DMS 273 (cell line): ENCODE measurements around the gene IL19.
"Not testable (repeated sequence)": the region's sequence is repeated elsewhere in the genome, so short reads cannot be mapped to it uniquely, and the experiment has no call there.

Experiments
- DNase-seq: peaks from one replicate; lab custom pipeline; 2025; ENCODE audit not compliant: unreplicated experiment; lab: John Stamatoyannopoulos, UW

IL19 gene

DNA sequence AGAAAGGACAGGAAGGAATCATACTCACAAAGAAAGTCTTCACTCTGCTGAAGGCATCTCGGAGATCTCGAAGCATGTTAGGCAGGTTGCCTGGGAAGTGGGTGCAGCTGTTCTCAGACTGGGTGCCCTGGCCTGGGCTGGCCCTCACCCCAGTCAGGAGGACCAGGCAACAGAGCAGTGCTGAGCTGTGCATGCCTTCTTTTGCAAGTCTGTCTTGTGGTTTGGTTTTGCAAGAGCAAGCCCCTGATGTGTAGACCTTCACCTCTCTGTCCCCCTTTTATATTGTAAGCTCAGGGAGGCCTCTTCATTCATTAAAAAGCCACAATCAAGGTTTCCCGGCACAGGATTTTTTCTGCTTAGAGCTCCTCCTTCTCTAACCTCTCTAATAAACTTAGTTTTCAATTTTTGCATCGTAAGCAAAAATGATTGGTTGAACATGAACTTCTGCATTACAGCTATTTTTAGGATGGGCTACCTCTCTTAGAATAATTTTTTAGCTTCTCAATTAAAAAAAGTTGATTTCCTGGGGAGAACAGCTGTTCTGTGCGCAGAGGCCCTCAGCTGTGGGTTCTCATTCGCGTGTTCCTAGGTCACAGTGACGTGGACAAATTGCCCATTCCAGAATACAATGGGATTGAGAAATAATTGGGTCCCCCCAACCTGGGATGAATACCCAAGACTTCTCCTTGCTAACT is 1.8 kb downstream of the IL19 start, which contains the start of gene IL10:
IL10 (minus strand) TSS at position 252 of the 695 bp plus-strand sequence; CDS start at position 193, 59 bp downstream.
- DNase-seq = no peak

DNA sequence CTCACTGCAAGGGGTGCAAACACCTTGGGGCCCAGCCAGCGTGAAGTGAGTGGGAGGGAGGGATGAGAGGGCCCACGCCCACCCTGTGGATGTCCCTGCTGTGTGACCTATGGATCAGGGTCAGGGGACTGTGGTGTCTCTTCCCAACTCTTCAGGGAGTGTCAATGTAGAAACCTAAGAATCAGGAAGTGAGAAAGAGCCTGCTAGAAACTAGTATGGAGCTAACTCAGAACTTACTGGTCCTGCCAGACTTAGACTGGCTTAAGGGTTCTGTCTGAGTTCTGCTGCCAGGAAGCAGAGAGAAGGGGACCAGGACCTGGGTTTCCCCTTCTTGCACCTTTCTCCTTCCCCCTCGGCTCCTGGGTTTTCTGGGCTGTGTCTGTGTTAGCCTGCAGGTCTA is 3.5 kb downstream of the IL19 start:
- DNase-seq = no peak

DNA sequence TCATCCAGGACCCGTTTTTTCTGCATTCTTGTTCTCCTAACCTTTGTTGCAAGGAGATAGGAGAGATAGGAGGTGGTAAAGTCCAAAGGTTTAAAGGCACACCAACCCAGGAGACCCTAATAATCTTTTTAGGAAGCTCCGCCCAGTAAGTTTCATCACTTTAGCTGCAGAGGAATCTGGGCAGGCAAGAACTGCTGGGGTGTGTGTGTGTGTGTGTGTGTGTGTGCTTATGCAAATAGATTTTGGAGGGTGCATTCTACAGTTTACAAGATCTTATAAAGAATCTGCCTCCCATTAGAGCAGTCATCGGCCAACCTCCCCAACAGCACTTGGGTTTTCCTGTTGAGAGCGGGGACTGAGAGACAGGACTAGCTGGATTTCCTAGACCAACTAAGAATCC is 5.7 kb downstream of the IL19 start:
- DNase-seq = no peak

DNA sequence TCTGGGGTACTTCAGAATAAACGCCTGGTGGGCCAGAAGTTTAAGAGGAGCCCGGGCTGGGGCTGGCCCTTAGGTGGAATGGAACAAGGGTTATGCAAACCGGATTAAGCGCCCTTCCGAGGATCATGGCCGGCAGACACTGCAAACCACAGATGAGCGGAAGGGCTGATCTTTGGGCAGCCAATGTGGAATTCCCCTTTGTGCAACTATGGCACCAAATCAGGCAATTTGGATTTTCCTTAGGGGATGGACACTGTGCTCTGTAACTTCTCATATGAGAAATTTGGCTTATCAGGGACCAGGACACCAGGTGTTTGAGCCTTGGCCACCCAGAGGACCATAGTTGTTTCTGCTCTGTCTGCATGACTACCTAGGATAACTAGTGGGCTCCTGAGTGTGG is 7.5 kb downstream of the IL19 start:
- DNase-seq = no peak

DNA sequence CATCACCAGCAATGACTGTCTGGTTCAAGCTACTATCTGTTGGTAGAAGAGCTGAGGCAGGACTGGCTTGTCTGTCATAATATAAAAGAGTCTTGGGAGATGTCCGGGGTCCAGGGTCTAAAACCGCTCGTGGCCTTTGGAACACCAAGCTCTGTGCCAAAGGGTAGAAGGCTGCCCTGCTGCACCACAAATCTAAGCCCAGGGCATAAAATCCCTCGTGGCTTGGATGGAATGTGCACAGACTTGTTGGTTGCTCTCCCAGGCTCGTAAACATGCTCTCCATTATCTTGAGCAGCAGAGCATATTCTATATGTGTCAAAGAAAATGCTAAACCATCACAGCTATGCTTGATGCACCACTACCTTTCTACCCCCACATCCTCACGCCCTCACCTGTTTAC is 8.3 kb downstream of the IL19 start:
- DNase-seq = not testable (repeated sequence)

DNA sequence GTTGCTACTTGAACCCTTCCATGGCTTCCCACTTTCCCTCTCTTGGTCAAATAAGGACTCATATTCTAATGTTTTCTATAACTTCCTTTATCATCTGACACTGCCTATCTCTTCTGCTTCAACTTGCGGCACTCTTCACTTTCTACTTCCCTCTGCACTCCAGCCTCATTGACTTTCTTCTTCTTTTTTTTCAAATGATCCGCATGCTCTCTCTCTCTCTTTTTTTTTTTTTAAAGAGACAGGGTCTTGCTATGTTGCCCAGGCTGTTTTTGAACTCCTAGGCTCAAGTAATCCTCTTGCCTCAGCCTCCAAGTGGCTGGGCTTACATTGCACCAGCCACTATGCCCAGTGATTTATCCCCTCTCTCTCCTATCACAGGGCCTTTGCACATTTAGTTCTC is 9.1 kb downstream of the IL19 start:
- DNase-seq = no peak

DNA sequence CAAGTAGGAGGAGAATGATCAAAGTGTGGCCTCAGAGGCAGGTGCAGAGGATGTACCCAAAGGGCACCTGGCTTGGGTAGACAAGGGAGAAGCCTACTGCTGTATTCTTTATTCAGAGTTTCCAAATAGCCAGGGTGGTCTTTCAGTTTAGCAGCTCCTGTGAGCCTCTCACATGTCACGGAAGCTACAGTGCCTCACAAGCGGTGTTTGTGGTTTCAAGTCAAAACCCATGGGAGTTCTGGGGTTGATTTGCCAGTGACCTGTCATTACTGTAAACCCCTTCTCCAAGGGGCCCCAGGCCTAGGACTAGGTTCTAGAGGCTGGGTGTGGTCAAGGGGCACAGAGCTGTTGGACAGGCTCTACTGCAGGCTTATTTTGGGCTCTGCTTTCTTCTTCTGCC is 11.9 kb downstream of the IL19 start:
- no peak for DNase-seq

DNA sequence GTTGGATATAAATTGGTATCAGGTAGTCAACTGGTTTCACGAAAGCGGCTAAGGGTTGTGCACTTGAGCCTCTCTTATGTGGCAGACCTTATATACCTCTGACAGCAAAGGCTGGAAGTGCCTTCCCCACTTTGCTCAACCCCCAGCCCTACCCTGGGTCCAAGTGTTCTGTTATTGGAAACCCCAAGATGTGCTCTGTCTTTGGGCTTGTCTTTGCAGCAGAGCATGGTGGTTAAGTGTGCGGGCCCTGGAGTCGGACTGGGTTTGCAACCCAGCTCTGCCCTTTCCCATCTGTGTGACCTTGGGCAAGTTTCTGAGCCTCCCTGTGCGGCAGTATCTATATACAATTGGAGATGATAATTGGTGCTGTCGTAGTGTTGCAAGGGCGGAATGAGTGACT is 12.9 kb downstream of the IL19 start:
- DNase-seq = no peak

DNA sequence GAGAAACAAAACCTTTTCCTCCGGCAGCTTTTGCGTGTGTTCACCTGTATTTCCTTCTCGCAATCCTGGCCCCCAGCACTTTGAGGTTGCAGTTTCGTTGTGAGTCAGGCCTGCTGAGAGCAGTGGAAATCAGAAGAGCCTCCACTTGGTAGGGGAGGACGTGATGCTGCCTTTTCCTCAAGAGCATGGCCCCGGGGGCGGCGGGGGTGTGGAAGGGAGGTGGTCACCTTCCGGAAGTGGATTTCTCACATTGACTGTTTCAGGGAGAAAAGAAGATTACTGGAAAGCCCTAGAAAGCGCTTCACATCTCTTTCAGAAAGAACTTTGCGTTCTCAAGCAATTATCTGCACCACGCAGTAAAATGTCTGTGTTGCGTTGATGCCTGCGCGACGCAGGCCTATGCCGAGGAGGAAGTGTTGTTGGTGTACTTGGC is 13.9 kb downstream of the IL19 start:
- no peak for DNase-seq

DNA sequence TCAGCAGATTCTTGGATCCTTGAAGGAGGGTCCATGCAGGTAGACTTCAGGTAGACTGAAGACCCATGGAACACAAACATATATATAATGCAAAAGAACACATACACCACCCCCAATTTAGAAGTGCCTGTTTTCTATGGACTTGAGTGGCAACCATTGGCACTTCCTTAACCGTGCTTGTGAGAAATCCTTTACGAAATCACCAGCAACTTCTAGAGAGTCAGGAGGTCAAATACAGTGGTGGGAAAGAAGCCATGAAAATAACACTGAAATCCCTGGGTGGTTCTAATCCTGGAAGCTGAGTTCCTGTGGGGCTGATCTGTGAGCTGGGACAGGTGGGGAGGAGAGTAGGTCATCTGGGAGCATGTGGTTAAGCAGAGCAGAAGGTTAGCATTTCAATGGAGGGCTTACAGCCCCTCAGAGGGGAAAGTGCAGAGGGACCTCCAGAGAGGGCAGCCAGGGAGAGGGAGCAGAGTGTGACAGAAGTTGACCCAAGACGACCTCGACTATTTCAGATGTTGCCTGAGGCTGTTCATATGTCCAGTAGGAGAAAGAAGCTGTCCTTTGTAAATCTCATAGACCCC is 14.7 kb downstream of the IL19 start:
- no peak for DNase-seq

DNA sequence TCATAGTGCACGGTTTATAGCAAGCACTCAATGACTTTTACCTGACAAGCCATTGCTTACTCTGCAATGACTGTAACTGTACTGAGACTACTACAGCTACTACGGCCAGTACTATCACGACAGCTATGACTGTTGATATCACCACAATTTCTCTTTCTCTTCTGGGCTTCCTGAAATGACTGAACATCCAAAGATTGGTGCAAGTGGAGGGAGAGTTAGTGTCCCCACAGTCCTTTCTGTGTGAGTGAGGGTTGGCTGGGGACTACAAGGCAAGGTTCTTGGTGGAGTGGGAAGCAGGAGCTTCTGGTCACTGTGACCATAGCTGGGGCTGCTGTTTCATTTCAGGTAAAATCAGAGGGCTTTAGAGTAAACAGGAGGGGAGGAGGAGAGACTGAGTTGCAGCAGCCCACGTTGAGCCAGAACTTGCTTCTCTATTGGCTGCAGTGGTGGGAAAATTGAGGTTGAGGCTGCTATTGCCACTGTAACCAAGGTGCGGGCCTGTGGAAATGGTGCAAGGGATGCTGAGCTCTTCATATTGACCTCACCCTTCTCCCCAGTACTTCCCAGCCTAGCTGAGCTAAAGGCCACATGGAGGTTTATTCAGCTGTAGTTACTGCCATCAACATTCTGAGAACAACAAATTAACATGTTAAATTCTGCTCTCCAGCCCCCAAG is 15.8 kb downstream of the IL19 start:
- no peak for DNase-seq

DNA sequence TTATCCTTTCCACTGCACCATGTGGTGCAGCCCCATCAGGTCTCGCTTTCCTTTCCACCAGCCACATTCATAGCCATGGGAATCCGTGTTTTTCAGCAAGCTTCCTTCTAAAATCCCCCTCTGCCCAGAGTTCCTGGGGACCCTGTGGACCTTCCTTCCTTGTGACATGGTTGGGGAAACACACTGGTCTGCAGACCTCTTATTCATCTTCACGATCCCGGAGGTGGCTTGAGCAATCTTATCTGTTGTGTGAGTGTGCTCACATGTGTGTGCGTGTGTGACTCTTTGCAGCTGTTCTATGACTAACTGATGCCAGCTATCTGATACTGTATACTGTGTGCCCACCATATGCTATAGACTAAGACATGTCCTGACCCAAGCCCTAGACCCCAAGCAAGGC is 17.3 kb downstream of the IL19 start:
- no peak for DNase-seq

DNA sequence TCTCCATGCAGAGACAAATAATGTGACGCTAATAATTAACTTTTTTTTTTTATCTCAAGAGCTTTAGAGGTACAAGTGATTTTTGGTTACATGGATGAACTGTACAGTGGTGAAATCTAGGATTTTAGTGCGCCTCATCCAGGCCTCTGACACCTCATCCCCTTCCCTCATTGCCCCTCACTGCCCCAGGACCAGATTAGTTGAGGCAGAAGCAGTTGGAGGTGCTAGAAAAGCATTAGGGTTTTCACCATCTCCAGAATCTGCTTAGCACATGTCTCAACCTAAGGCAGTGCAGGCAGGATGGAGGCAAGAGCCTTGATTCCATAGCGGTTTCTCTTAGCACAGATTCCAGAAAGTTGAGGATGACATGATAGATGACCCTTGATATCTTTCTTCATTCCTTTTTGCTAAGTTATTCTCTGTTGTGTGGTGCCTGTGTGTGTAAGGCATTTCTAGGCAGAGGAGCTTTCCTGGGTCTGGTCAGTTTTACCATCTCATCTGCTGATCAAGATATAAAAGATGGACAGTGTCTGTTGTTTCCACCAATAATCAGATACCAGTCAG is 18.0 kb downstream of the IL19 start:
- DNase-seq = no peak

DNA sequence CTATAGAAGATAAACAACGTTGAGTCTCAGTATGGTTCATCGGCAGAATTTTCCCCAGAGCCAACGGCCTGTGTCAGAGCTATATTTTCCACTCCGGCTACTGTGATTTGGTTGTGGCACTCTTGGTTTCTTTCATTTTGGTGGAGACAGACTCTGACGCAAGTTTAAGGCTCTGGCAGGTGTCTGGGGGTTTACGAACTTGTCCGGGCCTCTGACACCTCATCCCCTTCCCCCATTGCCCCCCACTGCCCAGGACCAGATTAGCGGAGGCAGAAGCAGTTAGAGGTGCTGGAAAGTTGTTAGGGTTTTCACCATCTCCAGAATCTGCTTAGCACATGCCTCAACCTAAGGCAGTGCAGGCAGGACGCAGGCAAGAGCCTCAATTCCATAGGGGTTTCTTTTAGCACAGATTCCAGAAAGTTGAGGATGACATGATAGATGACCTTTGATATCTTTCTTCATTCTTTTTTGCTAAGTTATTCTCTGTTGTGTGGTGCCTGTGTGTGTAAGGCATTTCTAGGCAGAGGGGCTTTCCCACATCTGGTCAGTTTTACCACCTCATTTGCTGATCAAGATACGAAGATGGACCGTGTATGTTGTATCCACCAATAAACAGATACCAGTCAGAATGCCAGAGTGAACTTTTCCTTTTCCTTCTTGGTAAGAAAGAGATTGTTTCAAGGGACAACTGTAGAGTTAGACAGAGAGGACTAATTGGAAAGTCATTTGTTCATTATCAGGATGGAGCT is 20.1 kb downstream of the IL19 start:
- no peak for DNase-seq

DNA sequence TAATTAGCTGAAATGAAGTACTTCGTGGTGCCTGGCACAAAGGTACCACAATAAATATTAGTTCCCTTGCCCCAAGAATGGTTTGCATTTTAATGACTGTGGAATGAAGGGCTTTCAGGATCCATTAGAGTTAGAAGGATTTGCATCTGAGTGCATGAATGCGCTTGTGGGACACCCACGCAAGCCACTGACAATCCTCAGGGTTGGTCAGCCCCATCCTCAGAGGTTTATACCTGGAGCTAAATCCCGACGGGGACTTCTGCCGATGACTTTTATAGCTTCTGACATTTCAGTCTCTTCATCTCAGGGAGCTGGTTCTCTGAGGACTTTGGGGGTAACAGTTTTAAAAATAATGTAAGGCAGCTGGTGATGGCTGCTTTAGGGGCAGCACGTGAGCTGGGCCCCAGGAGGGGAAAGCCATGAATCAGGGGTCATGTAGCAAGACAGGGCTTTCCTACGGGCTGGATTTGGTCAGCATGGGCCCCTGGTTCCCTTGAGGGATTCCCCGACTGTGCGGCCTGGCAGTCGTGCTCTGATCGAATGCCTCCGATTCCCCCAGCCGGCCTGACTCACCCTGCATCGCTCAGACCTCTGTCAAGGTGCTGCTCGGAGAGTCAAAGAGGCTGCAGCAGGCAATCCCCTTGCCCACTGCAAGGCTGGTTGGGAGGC is 22.5 kb downstream of the IL19 start:
- no peak for DNase-seq

DNA sequence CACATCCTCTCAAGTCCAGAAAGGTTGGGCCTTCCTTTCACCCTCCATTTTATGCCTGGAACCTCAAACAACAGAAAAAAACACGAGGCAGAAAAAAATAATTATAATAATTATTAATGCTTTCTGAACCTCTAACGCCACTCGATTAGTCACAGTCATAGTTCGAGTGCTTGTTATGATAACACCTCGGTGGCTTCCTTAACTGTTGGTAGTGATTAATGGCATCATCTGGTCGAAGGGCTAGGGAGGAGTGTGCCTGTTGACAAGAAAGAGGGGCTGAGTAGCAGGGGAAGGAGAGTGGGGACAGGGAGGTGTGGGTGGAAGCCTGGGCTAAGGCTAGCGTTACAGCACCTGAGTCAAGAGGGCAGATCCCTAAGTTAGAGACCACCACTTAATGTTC is 23.0 kb downstream of the IL19 start:
- DNase-seq = no peak

DNA sequence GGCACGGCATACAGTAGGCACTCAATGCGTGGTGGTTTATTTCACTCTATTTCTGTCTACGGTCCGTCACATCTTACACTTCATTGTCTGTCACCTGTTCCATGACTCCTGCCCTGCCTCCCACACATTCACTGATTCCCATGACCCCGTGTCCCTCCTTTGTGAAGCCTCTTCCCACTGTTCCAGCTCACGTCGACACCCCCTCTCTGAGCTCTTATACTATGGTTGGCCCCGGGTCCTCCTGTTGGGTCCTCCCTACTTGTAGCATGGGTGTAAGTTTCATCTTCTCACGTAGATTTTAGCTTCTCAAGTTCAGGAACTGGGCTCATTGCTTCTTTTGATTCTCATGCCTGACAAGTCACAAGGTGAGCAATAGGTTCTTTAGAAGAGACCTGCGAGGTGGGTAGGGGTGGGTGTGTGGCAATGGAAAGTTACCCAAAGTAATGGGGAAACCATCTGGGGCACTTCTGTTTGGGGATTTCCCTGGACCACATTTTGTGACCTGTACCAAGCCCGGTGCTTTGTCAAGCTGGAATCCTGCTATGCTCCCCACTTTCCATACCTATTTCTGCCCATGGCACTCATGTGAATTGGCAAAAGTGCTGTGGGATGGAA is 23.8 kb downstream of the IL19 start:
- no peak for DNase-seq

DNA sequence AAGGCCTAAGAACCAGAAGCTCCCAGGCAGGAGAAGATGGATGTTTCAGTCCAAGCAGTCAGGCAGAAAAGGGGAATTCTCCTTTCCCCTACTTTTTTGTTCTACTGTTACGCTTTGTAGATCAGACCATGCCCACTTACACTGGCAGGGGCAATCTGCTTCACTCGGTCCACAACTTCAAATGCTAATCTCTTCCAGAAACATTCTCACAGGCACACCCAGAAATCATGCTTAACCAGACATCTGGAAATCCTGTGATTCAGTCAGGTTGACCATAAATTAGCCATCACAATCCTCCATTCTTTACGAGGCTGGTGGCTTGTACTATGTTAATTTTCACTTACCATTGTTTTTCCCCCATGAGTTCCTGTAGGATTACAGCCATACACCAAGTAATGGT is 25.5 kb downstream of the IL19 start:
- DNase-seq = no peak

DNA sequence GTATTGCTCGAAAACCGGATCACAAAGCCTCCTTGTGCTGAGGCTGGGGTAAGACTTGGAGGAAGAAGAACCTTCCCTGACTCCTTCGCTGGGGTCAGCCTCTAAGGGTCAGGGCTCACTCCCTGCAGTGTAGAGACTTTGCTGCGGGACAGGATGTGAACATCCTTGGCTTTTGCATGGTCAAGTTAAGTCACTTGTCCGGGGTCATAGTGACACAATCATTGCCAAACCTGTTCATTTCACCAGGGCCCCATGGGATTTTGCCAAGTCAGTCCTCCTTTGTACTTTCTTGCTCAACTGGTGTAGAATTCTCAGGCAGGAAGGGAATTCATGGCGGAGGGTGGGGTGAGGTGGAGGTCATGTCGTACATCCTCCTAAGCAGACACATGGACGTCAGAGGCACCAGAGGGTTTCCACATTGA is 26.4 kb downstream of the IL19 start:
- DNase-seq = no peak
